HG02943 (cell line): ENCODE data around the gene CCDC86.

Source experiments
- ATAC-seq: cut with Tn5 transposase; IDR thresholded peaks from one replicate; pipeline ENCODE4 v1.9.1; 2021; ENCODE audit warnings: mild to moderate bottlenecking, low read depth, moderate library complexity; ENCODE audit not compliant: unreplicated experiment

Gene CCDC86

DNA sequence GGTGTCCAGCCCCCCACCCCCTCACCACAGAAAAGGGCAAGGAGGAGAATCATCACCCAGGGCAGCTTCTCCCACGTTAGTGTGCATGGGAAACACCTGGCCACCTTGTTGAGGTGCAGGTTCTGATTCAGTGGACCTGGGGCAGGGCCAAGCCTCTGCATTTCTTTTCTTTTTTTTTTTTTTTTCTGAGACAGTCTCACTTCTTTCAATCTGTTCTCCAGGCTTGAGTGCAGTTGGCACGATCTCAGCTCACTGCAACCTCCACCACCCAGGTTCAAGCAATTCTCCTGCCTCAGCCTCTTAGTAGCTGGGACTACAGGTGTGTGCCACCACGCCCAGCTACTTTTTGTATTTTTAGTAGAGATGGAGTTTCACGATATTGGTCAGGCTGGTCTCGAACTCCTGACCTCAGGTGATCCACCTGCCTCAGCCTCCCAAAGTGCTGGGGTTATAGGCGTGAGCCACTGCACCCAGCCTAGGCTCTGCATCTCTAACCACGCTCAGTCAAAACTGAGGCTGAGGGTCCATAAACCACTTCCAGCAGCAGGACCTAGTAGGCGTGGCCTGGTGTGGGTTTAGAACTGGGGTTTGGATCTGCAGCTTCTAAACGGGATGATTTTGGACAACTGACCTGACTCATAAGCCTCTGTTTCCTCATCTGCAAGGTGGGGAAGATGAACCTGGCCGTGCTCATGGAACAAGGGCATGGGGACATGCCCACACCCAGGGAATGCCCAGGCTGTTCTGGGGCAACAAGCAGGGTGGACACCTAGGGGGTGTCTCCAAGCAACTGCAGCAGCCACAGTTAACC is 26.2 kb downstream of the CCDC86 start:
- ATAC-seq, result no peak

DNA sequence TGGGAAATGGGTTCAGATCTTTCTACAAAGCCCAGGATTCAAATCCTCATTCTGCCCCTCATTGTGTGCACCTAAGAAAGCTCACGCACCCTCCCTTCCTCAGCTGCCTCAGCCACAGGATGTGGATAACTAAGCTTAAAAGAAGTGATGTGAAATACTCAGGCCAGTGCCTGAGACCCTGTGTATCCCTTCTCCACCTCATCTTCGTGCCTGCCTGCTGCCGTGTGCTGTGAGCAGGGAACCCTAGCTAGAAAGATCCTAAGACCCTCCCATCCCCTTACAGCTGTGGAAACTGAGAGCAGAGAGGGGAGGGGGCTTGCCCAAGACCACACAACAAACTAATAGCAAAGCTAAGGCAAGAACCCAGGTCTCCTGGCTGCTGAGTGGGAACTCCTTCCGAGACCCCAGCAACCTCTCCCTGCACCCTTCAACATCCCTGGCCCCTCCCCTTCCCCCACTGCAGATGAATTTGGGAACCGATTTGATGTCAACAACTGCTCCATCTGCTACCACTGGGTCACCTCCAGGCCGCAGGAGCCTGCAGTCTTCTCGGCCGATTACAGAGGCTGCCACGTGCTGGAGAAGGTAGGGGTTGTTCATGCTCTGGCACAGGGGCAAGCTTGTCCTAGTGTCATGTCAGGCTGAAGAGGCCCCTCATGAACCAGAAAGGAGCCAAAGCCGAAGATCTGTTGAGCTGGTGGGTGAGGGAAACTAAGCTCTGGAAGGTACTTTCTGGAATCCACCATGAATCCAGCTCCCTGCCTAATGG is 27.0 kb downstream of the CCDC86 start:
- no peak for ATAC-seq

DNA sequence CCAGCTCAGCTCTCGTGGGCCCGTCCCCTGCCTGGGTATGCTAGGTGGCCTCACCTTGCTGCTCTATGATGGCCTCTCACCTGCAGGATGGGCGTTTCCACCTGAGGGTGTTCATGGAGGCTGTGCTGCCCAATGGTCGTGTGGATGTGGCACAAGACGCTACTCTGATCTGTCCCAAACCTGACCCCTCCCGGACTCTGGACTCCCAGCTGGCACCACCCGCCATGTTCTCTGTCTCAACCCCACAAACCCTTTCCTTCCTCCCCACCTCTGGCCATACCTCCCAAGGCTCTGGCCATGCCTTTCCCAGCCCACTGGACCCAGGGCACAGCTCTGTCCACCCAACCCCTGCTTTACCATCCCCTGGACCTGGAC is 27.5 kb downstream of the CCDC86 start:
- no peak for ATAC-seq

DNA sequence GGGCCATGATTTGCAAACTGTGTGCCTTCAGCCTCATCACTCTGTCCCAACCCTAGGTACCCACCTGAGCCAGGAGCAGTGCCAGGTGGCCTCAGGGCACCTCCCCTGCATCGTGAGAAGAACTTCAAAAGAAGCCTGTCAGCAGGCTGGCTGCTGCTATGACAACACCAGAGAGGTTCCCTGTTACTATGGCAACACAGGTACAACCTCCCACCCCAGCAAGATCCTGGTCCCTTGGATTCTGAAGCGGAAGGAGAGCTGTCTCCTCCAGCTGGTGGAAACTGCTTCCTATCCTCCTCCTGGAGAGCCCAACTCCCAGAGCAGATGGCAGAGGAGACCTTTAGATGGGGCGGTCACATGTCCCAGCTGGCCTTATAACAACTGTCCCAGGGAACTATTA is 28.4 kb downstream of the CCDC86 start:
- no peak for ATAC-seq

DNA sequence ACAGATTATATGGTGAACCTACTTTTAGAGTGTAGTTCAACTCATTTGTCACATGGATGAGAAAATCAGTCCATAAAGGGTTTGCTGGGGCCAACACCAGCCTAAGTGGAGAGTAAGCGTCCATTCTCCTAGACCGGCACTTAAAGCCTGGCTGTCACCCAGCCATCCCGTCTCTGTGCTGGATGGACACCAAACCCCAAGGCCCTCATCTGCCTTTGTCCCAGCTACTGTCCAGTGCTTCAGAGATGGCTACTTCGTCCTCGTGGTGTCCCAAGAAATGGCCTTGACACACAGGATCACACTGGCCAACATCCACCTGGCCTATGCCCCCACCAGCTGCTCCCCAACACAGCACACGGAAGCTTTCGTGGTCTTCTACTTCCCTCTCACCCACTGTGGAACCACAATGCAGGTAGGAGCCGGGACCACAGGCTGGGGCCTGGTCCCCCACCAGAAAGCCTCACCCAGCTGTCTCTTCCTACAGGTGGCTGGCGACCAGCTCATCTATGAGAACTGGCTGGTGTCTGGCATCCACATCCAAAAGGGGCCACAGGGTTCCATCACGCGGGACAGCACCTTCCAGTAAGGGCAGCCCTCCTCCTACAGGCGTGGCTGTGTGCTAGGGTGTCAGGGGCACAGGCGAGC is 28.9 kb downstream of the CCDC86 start:
- no peak for ATAC-seq

DNA sequence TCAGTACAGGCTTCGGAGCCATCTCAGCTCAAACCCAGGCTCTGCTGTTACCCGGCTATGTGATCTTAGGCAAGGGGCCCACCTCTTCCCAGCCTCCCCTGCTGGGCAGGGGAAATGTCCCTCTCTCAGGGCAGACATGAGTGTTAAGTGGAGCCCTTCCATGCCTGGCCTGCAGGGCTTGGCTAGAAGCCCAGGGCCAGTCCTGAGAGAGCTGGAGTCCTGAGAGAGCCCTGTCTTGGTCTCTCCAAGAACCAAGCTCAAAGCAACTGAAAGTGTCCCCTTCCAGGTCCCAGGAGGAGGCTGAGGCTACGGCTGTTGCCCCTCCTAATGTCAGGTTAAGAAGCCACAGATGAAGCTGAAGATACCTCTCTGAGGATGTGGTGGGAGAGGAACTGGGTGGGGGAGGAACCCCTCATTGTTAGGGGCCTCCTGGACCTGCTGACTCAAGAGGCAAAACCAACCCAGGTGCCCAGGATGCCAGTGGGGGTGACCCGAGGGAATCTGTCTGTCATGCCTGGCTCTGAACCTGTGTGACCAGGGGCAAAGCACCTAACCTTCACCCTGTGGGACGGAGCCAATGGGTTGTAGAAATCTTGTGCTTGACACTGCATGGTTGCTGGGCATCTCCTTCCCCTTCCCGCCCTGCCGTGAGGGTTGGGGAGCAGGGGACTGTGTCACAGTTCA is 29.6 kb downstream of the CCDC86 start:
- ATAC-seq, result no peak

DNA sequence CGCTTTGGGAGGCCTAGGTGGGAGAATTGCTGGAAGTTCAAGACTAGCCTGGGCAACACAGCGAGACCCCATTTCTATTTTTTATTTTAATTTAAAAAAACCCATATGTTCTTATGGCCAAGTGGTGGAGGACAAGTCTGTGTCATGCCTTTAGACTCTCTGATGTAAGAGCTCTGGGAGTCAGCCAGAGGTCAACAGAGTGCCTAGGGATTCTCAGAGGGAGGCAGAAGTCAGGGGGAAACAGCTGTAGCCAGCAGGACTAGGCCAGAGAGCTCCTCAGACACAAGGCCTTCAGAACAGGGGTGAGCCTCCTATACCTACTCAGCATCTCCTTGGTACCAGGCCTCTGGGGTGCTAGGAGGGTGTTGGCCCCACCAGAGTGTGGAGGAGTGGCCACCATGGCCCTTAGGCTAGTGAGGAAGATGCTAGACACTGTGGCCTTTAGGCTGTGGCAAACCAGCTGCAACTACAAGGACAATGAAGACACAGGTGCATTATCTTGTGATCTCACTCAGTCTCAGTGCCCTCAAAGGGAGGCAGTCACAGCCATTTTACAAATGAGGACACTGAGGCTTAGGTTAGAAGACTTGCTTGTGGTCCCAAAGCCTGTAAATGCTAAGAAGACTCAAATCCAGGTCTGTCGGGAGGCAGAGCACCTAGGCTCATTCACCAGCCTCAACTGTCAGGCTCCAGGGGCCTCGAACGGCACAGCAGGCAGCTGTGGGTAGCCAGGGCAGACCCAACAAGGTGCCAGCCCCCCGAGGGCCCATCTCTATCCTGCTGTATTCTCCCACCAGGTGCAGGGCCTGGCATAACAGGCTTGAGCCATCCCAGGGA is 30.4 kb downstream of the CCDC86 start:
- no peak for ATAC-seq

DNA sequence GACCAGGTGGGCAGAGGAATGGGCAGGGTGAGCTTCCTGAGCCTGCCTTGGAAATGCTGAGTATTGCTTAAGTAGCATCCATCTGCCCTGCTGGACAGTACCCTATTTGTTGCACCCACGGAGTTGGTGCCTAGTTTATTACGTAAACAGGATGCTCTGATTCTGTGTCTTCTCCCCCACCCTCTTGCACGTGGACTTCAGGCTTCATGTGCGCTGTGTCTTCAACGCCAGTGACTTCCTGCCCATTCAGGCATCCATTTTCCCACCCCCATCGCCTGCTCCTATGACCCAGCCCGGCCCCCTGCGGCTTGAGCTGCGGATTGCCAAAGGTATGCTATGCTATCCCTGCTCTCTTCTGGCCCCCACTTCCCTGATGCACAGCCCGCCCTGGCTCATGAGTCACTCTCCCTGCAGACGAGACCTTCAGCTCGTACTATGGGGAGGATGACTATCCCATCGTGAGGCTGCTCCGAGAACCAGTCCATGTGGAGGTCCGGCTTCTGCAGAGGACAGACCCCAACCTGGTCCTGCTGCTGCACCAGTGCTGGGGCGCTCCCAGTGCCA is 31.1 kb downstream of the CCDC86 start:
- no peak for ATAC-seq

DNA sequence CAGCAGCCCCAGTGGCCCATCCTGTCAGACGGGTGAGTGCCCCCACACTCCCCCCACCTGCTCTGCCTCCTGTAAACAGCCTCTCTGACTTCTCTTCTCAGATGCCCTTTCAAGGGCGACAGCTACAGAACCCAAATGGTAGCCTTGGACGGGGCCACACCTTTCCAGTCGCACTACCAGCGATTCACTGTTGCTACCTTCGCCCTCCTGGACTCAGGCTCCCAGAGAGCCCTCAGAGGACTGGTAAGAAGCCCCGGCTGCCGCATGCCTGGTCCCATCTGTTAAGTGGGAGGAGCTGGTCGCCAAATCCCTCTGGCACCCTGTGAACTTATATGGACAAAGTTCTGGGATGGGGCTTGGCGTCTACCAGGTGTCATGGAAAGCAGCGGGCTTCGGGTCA is 31.6 kb downstream of the CCDC86 start:
- no peak for ATAC-seq

DNA sequence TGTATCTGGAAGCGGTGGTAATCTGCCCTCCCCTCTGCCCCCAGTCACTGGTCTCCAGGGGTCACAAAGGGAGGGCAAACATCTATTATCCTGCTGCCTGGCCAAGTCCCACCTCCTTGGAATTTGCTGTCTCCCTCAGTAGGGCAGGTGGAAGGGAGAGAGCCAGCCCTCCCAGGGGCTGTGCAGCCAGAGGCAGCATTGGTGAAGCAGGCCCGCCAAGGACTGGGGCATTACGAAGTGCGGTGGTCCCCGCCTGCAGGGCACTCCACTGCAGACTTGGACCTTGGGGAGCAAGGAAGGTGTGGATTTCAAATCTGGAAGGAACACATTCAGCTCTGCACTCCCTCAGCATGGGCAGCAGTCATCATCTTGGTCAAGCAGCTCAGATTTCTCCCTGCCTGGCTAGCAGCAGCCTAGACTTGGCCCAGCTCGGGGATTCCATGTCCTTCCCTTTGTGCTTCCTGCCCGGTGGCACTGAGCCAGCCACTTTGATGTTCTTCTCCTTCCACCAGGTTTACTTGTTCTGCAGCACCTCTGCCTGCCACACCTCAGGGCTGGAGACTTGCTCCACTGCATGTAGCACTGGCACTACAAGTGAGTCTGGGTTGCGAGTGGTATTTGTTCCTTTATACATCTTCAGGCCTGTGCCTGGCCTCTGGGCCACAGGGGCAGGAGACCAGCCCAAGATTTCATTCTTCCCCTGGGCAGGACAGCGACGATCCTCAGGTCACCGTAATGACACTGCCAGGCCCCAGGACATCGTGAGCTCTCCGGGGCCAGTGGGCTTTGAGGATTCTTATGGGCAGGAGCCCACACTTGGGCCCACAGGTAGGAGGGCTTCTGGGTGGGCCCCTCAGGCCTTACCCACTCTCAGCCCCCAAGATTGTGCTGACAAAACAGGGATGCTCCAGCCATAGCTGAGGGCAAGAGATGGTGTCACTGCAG is 32.8 kb downstream of the CCDC86 start:
- ATAC-seq, result no peak

DNA sequence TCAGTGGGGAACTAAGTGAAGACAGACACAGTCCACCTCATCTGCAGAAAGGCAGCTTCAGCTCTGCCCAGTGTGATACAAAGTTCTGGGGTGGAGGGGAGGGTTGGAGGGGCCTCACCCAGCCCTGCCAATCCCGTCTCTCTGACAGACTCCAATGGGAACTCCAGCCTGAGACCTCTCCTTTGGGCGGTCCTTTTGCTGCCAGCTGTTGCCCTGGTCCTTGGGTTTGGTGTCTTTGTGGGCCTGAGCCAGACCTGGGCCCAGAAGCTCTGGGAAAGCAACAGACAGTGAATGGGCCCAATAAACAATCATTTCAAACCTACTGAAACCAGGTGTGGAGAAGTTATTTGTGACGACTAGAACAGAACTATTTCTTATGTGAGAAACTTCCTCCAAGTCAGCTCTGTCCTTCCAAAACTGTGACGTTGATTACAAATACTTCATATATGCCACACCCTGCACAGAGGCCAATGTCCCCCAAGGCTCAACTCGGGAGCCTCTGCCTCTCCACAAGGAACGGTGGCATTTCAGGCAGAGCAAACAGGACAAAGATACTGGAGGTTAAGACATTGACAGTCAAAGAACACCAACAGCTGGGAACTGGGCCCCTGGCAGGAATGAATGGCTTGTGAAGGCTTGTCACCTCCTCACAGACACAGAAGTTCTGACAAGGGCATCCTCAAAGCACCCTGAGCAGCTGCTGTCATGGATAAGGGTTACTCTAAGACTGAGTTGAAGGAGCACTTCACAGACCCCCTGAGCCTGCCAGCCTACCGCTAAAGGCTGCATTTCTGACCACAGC is 33.7 kb downstream of the CCDC86 start:
- ATAC-seq, result no peak

DNA sequence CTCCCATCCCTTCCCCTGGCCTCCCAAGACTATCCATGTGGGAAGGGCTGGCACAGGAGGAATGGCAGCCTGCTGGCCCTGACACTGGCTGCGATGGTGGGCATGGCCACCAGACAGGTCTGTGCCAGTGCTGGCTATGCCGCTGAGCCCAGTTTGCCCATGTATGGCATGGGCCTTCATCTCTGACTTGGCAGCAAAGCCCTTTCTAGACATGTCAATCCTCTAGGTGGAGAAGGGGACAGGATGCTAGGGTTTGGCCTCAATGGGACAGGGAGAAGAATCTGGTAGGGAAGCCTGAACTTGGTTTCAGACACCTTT is 34.2 kb downstream of the CCDC86 start:
- no peak for ATAC-seq

DNA sequence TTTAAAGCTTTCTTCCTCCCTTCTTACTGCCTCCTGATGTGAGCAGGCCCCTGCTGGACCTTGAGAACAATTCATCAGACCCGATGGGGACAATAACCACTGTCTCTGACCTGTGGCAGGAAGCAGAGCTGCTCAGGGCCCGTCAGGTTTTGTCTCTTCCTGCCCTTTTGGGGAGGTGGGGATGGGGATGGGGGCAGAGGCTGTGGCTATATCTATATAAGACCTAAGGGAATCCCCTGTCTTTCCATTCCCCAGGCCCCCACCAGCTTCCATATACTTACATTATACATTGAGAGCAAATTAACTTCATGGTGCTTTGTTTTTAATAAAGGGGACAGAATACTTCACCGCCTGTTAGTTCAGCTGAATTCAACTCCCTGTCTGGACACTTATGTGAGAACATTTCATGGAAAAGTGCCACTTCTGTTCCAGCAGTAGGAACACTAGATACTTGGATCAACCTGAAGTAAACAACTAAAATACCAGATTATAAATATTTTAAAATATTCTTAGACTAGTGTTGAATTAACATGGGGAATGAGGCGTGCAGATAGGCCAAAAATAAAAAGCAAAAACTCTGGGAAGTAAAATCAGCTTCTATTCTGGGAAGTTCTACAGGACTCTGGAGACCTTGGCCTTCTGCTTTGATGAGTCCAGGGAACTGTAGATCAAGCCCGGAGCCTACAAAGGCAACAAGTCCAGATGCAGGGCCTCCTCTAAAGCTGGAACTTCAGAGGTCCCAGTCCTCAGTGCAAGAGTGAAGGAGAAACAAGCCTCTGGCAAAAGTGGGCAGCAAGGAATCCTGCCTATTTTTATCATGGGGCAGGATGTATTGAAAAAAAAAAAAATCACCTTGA is 36.6 kb downstream of the CCDC86 start:
- ATAC-seq, result no peak

DNA sequence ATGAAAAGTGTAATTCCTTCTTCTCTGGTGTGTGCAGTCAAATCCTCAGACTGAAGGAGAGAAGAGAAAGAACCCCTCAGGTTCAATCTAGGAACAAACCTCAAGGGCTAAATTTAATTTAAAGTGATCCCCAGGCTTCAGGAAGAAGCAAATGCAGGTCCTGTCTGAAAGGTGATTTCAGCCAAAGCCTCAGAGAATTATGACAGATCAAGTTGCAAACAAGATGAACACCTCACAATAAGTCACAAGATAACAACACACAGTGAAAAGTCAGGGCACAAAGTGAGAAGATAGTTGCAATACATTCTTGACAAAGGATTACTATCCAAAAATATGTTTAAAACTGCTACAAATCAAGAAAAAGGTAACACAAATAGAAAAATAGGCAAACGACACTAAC is 37.2 kb downstream of the CCDC86 start:
- ATAC-seq, result no peak

DNA sequence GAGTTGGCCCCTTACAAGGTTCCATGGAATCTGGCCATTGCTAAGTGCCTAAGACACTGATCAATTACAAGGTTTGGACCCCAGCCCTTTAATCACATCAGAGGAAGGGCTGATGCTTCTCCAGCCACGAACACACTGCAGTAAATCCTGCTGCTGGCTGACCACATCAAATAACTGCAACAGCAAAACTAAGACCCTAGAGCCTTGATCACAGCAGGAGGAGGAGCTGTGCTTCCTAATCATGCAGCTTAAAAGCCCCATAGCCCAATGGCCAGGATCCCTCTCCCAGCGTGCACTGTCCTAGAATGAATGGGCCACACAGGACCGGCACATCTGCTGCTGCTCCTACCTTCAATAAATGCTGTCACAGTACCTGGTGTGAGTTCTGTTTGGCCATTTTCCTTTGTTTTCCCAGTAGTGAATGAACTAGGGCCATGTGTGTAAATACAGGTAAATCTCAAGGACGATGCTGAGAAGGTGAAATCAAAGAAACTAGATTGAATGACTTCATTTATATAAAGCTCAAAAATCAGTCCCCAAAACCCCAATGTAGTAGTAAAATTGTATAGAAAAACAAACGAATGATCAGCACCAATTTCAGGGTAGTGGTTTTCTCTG is 38.2 kb downstream of the CCDC86 start:
- ATAC-seq, result no peak

DNA sequence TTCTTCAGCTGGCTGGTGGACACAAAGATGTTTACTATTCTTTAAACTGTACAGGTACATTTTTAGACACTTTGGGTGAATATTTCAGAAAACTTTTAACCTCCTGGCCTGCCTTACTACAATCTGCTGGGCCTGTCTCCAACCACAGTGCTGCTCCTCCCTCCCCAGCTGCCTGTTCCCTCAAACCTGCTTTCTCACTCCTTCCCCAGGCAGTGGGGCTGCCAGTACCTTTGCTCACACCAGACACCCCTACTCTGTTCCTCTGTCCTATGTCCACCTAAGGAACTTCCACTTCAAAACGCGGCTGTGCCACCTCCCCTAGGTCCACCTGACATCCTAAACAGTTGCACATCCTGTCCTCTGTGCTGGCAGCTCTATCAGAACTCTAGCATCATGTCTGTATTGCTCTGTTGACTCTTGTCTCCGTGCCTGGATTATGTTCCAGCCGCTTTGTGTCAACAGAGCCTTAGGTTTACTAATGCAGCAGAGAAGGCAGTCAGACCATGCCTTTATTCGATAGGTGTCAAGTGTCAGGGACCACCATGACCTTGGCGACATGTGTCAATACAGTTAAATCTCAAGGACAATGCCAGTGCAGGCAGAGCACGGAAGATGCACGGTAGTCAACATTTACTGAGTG is 38.9 kb downstream of the CCDC86 start:
- no peak for ATAC-seq
